HG03045 (cell line): Measurements from ENCODE around the gene NUTM1.

Experiments
- ATAC-seq: cut with Tn5 transposase; IDR thresholded peaks from one replicate; pipeline ENCODE4 v1.9.1; 2021; ENCODE audit warnings: mild to moderate bottlenecking, moderate library complexity; ENCODE audit not compliant: unreplicated experiment

Gene NUTM1

DNA sequence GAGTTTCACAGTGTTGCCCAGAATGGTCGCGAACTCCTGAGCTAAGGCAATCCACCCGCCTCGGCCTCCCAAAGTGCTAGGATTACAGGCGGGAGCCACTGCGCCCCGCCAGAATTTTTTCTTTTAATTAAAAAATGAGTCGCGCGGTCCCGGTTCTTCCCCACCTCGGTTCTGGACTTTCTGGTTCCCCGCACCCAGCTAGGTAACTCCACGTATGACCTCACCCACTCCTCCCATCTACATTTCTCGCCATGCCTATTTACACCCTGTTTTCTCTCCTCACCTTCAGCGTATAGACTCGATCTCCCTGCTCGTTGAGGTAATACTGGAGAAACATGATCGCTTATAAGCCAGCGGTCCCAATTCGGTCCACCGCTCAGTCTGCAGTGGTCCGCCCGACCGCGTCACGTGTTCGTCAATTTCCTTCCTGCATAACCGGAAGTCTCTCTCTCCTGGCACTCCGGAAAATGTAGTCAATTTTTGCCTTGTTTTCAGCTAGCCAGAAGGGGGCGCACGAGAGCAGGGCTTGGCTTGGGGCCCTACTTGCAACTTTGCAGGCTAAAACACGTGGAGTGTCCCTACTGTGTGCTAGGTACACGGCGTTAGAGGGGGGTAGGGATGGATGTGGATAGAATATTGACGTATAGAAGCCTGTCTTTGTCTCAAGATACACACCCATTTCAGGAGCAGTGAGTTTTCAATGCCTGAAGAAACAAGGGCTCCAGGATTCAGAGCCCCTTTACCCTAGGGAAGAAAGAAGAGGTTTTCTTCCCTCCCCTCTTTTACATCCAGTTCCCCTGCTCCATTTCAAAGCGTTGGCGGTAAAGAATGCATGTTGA, at the start of gene NUTM1, which contains the start of gene NOP10:
Gene NUTM1, plus strand, starts transcription at position 579 of the 839 bp plus-strand sequence. CDS start 382 bp downstream, outside the sequence.
Gene NOP10, minus strand, starts transcription at position 400 of the 839 bp plus-strand sequence. Its CDS starts 63 bp downstream, at position 337.
- ATAC-seq, result peak; percentile 89

DNA sequence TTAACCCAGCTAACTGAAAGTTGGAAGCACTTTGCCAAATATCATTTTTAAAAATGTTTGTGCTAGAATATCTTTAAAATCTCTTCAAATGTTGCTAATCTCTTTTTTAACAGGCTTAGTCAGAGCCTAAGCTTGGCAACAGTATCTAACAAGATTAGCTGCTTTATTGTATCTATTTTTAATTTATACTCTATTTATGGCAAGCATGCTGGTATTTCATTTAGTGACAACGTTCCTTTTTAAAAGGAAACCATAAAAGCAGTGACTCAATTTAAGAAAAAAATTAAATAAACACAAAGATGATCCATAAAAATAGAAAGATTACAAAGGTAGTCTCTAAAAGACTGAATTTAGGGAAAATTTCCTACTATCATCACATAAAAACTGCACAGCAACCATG, 46.1 kb upstream of the NUTM1 start:
- ATAC-seq, result no peak

- no peak for ATAC-seq
Measured at GRCh38 chr15:34301058-34301457, 42.1 kb upstream of the NUTM1 start.

GRCh38 chr15:34304613-34305012, 38.5 kb upstream of the NUTM1 start:
- ATAC-seq, result no peak

GRCh38 chr15:34311563-34311962, 31.6 kb upstream of the NUTM1 start:
- no peak for ATAC-seq

- ATAC-seq, result no peak
Measured at GRCh38 chr15:34314491-34315490, 28.3 kb upstream of the NUTM1 start.

DNA sequence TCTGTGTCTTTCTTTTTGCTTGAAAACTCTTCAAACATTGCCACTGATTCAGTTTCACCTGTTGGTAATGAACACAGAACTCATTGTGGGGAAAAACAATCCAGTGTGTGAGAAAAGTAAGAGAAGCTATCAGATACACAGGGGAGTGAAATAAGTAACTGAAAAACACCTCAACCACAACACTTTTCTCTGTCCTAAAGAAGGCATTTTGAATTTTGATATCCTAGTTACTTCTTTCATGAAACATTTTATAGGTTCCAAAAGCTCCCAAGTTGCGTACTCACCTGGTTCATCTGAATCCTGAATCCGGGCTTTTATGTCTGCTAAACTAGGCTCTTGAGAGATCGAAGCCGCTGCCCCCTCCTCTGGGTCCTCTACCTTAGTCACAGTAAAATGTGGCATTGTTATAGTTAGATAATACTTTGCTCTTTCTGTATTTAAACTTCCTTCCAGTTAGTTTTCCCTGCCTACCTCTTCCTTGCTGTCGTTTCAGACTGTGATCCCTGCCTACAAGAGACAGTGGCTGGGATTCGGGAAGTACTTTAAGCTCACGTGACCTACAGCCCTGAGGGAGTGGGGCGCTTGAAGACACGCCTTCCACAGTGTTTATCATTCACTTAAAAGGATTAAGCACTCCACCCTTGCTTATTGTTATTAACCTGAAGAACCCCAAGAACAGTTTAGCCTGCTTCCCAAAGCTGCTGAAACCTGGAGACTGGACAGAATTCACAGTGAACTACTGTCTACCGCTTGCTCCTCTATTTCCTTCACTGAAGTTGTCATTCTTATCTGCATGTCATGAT, 24.6 kb upstream of the NUTM1 start:
- peak; percentile 66 for ATAC-seq

DNA sequence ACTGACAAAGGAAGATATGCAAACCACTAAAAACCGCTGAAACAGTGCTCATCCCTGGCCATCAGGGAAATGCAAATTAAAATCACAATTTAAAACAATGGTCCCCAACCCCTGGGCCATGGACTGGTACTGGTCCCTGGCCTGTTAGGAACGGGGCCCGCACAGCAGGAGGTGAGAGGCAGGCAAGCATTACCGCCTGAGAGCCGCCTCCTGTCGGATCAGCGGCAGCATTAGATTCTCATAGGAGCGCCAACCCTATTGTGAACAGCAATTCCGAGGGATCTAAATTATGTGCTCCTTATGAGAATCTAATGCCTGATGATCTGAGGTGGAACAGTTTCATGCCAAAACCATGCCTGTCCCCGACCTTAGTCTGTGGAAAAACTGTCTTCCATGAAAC, 19.9 kb upstream of the NUTM1 start:
- no peak for ATAC-seq

GRCh38 chr15:34324933-34325332, 18.2 kb upstream of the NUTM1 start:
- no peak for ATAC-seq

DNA sequence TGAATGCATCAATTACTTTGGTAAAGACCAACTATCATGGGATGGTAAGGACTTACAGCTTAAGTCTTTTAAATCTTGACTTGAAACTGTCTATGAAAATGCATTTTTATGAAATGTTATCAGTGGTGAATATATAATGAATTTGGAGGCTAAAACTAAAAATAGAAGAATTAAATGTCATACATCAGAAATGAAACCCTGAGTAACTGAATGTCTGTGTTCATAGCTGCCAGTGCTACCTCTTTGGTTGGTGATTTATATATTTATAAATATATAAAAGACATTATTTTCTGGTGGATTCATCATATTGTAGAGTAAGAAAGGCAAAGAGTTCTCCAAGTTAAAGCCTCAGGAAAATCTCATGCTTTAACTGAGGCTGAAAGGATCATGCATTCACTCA, 17.7 kb upstream of the NUTM1 start:
- no peak for ATAC-seq

GRCh38 chr15:34327906-34328305, 15.2 kb upstream of the NUTM1 start:
- no peak for ATAC-seq

DNA sequence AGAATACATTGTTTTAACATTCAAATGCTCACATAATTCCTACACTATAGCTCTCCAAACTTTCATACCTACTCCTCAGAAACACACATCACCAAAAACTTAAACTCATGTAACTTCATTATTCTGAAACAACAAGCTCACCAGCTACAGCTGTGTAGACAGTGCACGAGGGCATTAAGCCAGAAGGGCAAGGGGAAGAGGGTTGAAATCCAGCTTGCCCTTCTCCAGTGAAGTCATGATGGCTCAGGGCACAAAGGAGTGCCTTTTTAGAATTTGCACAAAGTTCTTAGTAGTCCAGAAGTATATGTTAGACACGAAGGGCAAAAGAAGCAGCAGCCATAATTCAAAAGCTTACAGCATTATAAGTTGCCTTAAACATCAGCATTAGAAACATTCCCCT, 14.1 kb upstream of the NUTM1 start:
- ATAC-seq, result no peak

- no peak for ATAC-seq
Measured at GRCh38 chr15:34330279-34330678, 12.8 kb upstream of the NUTM1 start.

DNA sequence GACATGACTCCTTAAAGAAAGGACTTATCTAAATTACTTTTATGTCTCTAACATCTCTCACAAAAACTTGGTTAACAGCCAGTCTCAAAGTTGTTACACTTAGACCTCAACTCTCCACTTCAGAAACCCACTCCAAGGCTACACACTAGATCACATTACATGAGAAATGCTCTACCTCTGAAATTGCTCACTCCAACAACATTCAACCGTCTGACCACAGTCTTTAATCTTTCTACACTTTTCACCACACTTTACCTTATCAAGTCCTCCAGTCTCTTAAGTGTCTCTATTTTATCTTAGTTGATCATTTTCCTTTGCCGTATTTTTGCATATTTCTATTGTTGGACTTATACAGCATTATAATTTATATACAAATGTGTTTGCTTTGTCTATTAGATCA, 11.3 kb upstream of the NUTM1 start:
- ATAC-seq, result no peak

DNA sequence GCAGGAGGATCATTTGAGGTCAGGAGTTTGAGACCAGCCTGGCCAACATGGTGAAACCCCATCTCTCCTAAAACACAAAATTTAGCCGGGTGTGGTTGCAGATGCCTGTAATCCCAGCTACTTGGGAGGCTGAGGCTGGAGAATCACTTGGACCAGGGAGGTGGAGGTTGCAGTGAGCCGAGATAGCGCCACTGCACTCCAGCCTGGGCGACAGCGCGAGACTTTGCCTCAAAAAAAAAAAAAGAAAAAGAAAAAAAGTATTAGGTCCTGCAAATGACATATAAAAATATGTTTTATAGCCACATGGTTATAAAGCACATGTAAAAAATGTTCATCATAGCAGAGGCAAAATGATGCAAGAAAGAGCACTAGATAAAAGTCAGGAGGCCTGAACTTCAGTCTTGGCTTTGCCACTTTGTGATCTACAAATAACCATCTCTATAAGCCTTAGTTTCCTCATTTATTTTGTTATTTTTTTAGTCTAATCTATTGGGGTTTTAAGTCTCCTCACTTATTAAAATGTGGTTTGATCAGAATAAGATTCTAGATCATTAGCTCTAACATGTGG, 10.5 kb upstream of the NUTM1 start:
- ATAC-seq, result no peak

DNA sequence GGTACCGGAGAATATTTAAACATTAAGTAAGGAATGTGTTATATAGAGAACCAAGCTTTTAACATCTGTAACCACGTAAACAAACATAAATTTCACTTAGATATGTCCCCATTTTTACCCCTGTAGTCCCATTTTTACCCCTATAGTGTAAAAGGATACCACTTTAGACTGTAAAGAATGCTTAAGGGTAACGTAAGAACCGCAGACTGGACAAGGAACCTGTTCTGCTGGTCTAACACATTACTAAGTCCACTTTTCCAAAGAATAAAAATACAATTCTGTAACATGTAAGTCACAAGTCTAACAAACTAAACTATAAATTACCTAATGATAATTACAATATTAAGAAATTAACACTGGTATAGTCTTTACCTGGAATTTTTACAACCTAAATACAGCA, 8.4 kb upstream of the NUTM1 start:
- no peak for ATAC-seq

- no peak for ATAC-seq
Measured at GRCh38 chr15:34335176-34336032, 7.7 kb upstream of the NUTM1 start.

DNA sequence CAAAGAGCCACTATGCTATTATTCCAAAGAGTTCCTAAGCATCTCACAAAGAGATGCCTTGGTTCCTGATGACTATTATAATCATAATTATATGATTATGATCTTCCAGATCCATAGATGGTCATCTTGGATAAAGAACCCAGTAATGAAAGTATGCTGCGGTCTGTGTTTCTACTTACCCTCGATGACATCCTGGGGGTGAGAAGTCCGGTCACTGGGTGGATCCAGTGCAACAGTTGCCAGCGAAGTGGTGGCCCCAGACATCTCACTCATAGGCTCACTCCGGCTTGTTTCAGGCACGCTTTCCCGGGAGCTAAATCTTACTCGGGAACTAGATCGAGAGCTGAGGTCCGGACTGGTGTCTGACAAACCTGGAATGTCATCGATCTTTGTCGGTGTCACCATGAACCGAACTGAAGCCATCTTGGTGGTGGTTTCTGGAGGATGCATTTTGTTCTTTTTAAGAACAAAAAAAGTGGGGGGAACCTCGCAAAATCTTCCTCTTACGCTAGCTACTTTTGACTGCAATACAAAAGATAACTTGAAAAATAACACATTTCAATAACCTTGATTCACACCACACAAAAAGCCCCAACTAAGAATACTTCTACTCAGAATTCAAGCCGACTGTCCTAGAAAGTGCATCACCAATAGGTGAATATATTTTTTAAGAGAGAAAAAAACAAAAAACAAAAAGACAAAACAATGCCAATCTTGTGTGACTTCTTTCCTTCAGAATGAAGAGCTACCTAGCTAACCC, 6.7 kb upstream of the NUTM1 start:
- no peak for ATAC-seq
